Breast epithelium (tissue), 3 donors: Measurements from ENCODE around the gene RNF223.

Experiments used
- POLR2A ChIP-seq: fragments of 450-650 bp; IDR thresholded peaks from one replicate; pipeline ENCODE4 v1.6.1; 2016; ENCODE audit warnings: antibody characterized with exemption, mild to moderate bottlenecking, moderate library complexity
- POLR2AphosphoS5 ChIP-seq, 3 donors: sonication (generic); formaldehyde crosslinking; IDR thresholded peaks; one replicate each; pipeline ENCODE4 v1.6.1; 2017; ENCODE audit warnings: antibody characterized with exemption in 3 of 3
- TF ChIP-seq, protein P1 (sequence below), 3 donors: fragments of 450-650 bp; IDR thresholded peaks; one replicate each; pipeline ENCODE4 v1.5.1; 2016 to 2017; ENCODE audit warnings: antibody characterized with exemption in 3 of 3, mild to moderate bottlenecking in 3 of 3, moderate library complexity in 3 of 3

DNA sequence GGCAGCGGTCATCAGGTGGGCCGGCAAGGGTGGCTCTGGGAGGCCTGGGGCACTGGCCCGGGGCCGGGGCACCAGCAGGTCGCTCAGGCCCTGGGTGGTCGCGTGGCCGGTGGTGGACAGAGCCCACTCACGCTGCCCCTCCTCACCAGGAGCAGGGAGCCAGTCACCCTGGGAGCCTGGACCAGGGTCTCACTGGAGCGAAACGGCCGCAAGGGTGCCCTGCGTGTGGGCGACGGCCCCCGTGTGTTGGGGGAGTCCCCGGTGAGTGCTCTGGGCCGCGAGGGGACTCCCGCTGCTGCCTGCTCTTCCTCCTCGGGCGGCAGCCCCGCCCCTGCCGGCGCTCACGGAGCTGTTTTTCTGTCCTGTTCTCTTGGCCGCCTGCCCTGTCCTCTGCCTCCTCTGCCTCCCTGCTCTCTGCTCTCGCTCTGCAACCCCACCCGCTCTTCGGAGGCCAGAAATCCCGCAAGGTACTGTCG lies 23.5 kb downstream of the RNF223 start:
- TF ChIP-seq POLR2A = no peak
- TF ChIP-seq, protein P1, sequence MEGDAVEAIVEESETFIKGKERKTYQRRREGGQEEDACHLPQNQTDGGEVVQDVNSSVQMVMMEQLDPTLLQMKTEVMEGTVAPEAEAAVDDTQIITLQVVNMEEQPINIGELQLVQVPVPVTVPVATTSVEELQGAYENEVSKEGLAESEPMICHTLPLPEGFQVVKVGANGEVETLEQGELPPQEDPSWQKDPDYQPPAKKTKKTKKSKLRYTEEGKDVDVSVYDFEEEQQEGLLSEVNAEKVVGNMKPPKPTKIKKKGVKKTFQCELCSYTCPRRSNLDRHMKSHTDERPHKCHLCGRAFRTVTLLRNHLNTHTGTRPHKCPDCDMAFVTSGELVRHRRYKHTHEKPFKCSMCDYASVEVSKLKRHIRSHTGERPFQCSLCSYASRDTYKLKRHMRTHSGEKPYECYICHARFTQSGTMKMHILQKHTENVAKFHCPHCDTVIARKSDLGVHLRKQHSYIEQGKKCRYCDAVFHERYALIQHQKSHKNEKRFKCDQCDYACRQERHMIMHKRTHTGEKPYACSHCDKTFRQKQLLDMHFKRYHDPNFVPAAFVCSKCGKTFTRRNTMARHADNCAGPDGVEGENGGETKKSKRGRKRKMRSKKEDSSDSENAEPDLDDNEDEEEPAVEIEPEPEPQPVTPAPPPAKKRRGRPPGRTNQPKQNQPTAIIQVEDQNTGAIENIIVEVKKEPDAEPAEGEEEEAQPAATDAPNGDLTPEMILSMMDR (IDR thresholded peaks at IDR 0.05) = no peak
- TF ChIP-seq POLR2AphosphoS5 (IDR thresholded peaks at IDR 0.05) = no peak
